SK-N-MC (cell line): ENCODE results near the gene TMEM164.

Experiments used
- EZH2 ChIP-seq: fragments of 200-600 bp; sonication (generic); IDR thresholded peaks from one replicate; pipeline ENCODE4 v1.6.1; 2017; ENCODE audit warnings: antibody characterized with exemption
- POLR2AphosphoS5 ChIP-seq: IDR thresholded peaks from 2 replicates; pipeline ENCODE4 v1.6.1; 2012; ENCODE audit warnings: mild to moderate bottlenecking, low read depth, low read length, borderline replicate concordance

GRCh38 chrX:110046971-110047370 lies 44.1 kb downstream of the TMEM164 start:
- TF ChIP-seq POLR2AphosphoS5 (no peak), EZH2 (no peak)
